HG03097 (cell line): Measurements from ENCODE around the gene SLC45A1.
"Not testable (repeated sequence)": the region's sequence is repeated elsewhere in the genome, so short reads cannot be mapped to it uniquely, and the experiment has no call there.

ENCODE experiments used
- ATAC-seq: cut with Tn5 transposase; IDR thresholded peaks from one replicate; pipeline ENCODE4 v1.9.1; 2021; ENCODE audit not compliant: unreplicated experiment, low FRiP score

The SLC45A1 gene

DNA sequence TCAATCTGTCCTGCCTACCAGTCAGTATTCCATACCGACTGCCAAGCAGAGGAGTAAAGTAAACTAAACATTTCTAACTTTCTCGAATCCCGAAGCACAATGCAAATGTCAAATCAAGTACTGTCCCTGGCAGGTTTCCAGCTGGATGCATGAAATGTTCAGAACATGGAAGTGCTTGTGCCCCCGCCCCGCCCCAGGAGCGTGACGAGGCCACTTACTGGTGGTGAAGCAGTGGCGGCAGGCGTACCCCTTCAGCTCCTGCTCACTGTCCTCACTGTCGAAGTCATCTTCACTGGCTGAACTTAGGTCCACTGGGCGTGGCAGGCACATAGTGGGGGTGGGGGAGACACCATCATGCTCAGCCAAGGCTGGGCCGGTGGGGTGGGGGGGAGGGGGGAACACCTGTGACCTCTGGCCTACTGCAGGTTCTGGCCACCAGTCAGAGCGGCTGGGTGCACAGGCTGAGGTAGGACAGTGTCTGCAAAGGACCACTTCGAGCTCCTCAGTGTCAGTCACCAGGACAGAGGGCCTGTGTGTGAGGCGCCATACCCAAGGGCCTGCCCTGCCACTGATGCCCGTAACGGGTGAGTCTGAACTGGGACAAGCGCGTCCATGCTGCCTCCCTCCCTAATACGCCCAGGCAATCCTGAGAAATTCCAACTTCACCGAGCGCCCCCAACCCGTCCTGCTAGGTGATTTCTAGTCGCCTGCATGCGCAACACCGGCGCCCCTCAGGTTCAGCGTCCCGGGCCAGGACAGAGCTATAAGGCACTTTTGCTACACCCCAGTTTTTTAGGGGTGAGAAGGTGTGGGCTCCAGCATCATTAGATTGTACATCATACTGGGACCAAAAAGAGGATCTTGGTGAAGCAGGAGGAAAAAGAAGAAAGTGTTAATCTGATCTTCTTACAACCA lies 46.9 kb downstream of the SLC45A1 start:
- ATAC-seq = no peak

DNA sequence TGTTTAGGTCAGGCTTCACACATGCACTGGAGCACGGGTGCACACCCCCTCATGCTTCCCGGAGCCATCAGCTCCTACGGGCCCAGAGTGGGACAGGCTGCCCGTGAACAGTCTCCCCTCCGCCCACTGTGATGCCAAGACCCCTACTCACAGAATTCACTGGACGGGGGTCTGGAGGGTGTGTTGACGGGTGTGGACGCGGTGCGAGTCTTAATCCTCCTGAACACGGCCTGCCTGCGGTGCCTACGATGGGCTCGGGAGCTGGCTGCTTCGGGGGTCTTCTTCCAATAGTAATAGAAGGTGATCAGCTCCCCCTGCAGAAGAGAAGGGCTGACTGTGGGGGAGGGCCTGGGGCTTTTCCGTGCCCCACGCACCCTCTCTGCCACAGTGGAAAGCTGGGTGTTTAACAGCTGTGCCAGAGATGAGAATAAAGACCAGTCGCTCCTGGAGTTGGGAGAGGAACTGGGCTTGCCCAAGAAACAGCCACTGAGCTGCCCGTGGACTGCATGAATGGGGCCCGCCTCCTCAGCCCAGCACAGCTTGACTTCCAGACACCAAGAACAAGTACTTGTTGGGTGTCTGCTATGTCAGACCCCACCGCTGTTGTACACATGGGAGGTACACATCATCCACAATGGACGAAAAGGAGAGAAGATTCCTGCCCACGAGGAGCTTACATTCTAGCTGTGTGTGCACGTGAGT lies 47.9 kb downstream of the SLC45A1 start:
- no peak for ATAC-seq

DNA sequence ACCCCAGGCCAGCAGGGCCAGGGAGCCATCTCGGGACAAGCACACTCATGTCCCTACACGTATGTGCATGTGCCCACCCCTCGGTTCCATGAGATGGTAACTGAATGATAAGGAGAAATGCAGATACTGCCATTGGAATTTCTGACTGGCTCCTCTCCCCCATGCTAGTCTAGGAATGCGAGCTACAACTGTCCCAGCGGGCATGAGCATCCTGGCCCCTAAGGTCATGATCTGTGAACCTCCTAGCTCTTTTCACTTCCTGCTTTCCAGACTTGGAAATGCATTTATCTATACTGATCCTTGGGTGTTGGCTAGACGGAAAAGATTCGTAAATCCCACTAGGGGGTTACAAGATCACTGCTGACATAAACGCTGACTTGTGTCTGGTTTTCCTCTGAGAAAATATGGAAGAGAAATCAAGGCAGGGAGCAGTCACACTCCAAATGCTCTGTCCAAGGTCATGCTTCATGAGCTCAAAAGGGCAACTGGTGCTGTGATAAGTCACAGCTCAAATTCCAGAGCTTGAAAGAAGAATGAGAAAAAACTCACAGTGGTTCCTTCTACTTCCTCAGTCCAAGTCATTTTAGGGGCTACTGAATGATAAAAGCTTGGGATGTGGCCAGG lies 49.8 kb downstream of the SLC45A1 start:
- ATAC-seq = no peak

DNA sequence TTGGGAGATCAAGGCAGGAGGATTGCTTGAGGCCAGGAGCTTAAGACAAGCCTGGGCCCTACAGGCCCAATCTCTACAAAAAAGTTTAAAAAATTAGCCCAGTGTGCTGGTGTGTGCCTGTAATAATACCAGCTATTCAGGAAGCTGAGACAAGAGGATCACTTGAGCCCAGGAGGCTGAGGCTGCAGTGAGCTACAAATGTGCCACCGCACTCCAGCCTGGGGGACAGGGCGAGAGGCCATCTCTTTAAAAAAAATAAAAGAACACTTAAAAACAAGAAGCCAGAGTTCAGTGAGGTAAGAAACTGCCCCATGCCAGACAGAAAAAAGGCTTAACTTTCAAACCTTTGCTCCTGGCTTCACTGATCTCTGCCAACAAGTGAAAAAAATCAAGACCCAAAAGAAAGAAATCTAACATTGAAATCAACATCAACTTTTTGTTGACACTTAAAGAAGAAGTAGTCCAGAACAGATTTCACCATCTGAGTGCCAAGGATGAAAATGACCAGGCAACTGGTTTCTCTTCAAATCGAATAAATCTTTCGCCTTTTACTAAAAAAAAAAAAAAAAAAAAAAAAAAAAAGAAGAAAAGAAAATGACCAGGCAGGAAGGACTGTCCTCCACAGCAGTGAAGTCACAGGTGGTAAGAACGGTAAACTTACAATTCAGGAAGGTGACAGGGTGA lies 51.2 kb downstream of the SLC45A1 start:
- ATAC-seq = no peak

DNA sequence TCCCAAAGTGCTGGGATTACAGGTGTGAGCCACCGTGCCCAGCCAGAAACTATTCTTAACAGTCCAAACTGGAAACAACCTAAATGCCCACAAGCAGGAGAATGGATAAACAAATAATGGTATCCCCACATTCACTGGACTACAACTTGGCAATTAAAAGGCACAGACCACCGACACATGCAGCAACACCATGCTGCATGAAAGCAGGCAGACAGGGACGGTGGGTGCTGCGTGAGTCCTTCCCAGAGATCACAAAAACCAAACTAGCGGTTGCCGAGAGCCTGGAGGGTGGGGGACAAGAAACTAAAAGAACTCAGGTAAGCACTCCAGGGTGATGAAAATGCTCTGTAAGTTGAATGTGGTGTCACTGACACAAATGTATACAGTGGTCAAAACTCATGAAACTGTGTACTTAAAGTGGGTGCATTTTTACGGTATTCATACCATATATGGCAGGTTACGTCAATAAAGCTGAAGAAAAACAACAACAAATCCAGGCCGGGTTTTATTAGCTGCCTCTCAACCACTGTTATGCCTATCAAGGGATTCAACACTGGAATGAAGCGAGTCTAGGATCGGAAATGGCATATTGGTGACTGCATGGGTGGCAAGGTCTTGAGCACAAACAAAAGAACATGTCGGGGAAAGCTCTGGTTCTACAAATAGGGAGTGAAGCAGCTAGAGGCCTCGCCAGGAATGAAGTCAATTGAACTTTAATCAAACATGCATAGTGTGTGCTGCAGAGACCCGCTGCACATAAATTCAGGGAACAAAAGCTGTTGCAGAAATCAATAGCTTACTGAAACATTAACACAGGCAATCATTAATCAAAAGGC lies 52.4 kb downstream of the SLC45A1 start:
- no peak for ATAC-seq

DNA sequence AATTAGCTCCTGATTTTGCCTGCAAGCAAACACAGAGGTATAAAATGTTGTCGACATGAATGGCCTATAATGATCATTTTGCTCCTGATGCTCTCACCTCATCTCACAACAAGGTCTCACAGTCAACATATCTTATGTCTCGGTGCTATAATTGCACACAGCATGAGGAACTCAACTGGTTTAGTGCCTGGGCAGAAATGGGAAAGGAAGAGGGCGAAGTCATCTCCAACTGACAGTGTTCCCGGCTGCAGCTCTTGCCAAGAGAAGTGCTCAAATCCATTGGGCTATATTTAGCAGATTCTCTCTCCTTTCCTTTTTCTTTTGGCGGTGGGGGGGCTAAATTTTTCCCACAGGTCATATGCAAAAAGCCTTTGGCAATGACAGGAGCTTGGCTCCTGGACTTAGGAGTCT lies 53.0 kb downstream of the SLC45A1 start:
- ATAC-seq = no peak

DNA sequence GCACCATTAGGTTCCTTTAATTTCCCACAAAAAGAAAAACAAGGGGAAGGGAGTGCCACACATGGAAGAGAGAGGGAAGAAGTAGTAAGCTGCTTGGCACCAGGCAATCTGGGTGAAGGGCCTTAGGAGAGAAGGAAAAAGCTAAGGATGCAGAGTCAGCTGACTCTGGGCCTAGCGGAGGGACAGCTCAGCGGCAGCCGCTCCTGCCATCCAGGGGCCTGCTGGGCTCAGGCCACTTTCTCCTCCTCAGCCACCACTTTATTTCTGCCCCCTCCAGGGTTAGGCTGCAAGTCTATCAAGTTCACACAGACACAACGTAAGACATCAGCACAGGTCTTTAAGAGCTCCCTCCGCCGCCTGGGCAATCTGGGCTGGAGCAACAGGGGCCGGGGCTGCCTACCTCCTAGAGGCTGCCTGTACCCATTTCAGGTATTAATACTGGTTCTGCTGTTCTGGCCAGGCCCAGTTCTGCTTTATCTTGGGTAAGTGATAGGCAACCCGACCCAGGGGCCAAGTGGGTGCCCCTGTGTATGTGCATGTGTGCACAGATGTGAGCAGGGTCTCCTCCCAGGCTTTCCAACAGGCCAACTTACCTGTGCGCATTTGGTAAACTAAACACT lies 53.6 kb downstream of the SLC45A1 start:
- no peak for ATAC-seq

DNA sequence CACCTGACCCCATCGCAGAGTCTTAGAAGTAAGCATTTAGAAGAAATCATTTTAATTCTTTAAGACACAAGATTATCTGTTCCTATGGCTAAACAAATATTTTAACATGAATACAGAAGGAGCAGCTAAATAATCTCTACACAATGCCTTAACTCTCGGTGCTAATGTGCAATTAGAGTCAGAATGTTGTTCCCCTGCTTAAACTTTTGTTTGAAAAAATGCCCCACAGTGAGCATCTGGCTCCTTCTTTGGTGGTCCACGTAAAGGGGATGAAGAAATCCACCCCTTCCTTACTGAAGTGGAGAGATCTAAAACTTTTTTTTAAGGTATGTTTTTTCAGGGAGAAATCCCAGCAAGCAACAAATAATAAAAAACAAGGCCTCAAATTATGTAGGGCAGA lies 55.2 kb downstream of the SLC45A1 start:
- ATAC-seq = no peak

DNA sequence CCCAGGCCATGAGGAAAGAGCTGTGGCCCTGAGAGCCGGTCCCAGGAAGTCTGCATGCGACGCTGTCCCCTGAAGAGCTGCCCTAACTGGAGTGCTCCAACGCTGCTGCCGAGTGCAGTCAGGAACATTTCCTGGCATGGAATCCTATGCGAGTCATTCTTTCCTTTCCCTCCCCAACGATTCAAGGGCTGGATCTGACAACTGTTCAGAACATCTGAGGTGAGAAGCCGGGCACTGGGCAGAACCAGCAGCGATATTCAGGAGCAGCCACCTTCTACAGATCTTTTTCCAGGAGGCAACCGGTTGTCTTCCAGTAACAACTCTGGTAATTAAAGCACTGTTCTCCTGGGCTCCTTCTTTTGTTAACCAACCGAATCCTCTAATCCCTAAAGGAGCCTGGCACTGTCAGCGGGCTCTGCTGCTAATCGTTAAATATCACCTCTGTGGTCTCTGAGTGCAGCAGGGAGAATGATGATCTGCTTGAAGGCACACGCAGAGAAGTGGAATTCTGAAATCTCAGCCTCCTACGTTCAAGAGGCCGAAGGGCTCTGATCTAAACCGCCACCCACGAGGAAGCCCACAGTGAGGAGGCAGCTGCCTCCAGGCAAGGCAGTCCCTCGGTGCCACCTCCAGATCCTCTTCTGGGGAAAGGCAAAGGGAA lies 55.8 kb downstream of the SLC45A1 start:
- no peak for ATAC-seq

DNA sequence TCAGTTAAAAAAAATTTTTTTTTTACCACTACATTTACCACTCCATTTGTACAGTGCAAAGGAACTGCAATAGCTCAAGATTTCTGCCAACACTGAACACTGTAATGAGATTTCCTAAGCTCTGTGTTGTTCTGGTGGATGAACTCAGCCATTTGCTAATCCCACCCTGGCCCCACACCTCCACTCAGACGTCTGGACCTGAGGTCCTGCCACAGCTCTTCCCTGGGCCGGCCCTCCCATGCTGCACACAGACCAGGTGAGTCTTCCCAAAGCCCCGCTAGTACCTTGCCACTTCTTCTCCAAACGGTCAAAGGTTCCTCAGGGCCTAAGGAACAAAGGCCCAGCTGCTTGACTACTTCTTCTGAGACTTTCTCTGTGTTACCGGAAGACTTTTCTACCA lies 56.4 kb downstream of the SLC45A1 start:
- ATAC-seq = no peak

DNA sequence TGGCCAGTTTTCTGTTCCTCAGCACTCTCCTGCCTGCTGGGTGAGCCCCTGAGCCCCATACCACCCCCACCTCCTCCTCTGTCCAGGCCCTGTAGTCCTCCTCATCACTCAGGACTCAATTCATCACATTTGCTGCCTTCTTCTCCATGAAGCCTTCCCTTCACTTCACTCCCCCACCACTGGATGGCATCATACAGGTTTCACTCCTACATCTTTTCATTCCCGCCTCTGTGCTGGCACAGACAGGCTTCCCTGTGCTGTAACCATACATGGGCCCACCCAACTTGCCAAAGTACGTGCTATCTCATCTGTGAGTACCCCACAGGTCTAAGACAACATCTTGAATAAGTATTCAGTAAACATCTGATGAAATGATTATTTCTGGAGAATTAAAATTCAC lies 56.9 kb downstream of the SLC45A1 start:
- no peak for ATAC-seq

DNA sequence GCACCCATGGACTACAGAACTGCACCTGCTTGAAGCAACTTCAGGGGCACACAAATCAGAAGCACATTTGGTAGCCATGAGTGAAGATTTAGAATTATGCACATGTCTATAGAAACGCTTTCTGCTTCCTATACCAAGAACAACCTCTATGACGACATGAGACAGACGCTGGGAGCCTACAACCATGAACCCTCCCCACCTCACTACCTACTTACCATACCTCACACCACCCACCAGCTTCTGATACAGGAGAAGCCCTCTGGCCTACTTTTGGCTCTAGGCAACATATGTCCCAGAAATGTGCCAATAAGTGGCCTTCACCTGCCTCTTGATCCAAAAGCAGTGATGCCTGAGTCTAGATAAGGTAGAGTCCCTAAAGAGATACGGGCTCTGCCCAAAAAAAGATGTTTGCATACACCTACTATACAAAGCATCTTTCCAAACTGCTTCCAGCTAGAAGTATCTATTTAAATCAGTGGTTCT lies 58.5 kb downstream of the SLC45A1 start:
- ATAC-seq = no peak

DNA sequence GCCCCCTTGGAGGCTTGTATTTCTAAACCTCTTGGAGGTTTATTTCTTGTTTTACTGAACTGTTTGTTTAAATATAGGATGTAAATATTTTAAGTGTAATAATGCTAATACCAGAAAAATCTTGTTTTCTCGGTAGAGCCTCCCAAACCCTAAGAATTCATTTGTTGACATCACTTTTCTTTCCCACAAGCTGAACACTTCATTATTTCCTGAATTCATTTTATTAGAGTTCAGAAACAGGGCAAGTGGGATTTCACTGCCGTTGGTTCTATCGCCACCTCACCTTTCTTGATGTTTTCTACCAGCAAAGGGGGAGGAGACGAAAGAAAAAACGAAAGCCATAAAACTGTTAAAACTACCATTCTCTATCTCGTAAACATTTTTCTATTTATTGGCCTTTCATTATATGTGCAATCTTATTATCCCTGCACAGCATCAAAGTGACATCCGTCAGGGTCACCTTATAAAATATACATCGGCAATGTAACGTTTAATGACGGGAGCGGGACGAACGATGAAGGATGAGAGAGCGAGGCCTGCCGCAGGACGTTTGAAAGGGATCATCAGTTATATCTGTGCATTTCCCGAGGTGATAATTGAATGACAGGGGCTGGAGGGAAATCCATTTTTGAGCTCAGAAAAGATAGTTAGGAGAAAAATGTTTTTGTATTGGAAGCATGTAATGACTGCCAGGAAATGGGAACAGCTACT lies 59.5 kb downstream of the SLC45A1 start:
- ATAC-seq = no peak

DNA sequence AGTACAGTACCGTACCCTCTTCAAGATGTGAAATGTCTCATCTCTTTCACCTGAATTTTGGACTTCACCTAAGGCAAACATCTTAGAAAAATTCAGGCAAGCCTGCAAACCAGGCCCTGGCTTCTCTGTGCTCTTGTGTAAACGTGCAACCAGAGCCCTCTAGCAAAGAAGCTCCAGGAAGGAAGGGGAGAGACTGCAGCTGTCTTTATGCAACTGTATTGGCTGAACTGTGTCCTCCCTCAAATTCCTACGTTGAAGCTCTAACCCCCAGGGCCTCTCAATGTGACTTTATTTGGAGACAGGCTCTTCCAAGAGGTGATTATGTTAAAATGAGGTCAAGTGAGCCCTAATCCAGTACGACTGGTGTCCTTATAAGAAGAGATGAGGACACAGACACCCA lies 60.3 kb downstream of the SLC45A1 start:
- no peak for ATAC-seq

DNA sequence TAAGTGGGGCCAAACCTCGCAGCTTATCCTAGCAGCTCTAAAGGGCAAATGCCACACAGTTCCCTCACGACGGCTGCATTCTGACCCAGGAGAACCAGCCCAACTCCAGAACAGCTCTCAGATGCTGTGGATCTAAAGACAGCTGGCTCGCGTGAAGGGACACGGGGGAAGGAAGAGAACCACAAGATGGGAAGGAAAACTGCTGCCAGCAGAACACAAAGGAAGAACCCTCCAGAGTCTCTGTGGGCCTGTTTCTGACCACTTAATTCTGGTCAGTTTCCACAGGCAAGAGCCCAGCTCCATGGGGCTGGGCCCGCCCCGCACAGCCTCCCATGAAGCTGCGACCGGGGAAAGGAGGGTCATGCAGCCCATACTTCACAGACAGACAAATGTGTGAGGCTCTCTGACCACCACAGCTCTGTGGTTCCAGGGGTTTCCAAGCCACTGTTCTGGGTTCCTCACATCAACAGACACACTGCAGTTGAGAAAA lies 61.1 kb downstream of the SLC45A1 start:
- ATAC-seq = no peak

DNA sequence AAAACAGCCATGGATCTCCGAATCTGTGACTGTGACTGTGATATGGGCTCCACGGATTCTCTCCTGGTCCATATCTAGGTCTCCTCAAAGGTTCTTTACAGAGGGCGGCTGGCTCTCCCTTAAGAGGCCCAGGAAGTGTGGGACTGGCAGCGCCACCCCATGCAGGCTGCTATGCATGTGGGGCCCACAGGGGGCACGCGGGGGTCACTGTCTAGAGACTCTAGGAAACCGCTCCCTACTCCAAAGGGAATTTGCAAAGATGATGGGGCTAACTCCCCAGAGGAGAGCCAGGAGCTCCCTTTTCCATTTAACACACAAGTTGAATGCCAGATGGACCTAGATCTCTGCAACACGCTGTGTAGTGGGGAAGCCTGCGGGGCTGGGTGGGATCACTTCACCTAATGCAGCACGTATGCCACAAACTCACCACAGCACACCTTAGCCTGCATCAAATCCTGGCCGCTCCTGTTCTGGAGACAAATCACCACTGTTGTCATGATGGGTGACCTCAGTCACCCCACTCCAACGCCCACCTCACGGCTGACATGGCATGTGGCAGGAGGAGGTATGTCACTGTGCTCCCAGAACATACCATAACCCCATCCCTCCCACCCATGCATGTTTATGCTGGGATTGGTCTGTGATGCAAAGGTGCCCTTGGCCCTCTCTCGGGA lies 61.7 kb downstream of the SLC45A1 start:
- ATAC-seq = no peak

DNA sequence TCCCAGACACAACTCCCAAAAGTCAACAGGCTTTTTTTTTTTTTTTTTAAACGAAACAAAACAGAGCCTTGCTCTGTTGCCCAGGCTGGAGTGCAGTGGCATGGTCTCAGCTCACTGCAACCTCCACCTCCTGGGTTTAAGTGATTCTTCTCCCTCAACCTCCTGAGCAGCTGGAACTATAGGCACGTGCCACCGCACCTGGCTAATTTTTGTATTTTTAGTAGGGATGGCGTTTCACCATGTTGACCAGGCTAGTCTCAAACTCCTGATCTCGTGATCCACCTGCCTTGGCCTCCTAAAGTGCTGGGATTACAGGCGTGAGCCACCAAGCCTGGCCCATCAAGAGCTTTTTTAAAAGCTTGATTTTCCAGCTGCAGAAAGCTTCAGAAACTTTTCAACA lies 62.4 kb downstream of the SLC45A1 start:
- ATAC-seq = not testable (repeated sequence)

DNA sequence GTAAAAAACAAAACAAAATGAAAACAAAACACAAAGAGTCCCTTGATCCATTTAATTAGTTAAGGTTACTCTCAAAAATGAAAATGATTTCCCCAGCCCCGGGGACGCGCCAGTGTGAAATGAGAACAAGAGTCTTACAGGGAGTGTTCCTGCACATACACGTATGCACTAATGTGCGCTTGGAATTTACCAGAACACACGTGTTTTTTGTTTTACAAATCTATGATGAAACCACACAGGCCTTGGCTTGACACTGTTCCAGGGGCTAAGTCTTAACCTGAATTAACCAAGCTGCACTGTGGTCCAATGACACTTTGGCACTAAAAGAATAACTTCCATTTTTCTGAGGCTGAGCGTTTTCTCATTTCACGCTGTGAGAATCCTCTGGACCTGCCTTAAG lies 63.7 kb downstream of the SLC45A1 start:
- no peak for ATAC-seq
